Activated CD4-positive, alpha-beta T cell treated with anti-CD3 and anti-CD28 coated beads, Interleukin-2, Interleukin-4, amounts not matched to agents 100 ng/mL and 50 ng/mL, durations not matched to agents 16 hours and 8 hours (primary cell): ENCODE results near the gene HDHD3.

Experiments used
- DNase-seq: peaks from one replicate; pipeline ENCODE4 v3.0.0-alpha.2; 2020; ENCODE audit warnings: low spot score

HDHD3 gene

GRCh38 chr9:113363336-113363735 lies 13.4 kb downstream of the HDHD3 start:
- no peak for DNase-seq

- no peak for DNase-seq
Measured at GRCh38 chr9:113361304-113362018, 15.3 kb downstream of the HDHD3 start.

DNA sequence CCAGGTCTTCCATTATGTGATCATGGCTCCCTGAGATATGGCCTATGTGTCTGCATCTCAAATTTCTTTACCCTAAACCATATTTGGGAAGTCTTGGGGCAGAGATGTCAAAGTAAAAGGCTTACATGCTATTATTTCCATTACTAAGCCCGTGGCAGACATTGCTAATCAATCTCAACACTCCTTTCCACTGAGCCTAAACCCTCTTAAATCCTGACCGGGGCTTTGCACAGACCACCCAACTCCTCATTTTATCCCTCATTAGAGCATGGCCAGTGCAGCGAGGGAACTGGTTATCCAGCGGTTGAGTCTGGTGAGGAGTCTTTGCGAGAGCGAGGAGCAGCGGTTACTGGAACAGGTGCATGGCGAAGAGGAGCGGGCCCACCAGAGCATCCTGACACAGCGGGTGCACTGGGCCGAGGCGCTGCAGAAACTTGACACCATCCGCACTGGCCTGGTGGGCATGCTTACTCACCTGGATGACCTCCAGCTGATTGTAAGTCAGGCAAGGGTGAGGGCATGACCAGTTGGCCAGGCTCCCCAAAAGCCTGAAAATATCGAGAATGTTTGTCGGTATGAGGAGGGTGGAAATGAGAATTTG lies 16.4 kb downstream of the HDHD3 start:
- DNase-seq, result no peak

GRCh38 chr9:113359385-113359784 lies 17.4 kb downstream of the HDHD3 start:
- DNase-seq, result no peak

DNA sequence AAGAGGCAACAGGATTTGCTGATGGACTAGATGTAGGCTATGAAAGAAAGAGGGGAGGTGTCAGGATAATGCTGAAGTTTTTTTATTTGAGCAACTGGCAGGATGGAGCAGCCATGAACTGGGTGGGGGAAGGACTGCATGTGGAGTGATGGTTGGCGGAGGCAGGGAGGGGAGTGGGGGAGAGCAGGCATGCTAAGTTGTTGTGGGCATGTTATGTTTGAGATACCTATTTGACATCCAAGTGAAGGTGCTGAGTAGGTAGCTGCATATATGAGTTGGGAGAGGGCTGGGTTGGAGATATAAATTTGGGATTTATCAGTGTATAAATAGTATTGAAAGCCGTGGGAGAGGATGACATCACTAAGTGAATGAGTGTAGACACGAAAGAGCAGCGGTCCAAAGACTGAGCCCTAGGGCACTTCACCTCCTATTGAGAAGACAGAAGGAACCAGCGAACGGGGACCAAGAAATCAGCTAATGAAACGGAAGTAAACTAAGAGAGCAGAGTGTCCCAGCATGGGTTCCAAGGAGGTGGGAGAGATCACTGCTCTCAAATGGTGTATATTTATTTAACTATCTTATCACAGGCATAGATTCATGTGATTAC lies 20.0 kb downstream of the HDHD3 start:
- no peak for DNase-seq

DNA sequence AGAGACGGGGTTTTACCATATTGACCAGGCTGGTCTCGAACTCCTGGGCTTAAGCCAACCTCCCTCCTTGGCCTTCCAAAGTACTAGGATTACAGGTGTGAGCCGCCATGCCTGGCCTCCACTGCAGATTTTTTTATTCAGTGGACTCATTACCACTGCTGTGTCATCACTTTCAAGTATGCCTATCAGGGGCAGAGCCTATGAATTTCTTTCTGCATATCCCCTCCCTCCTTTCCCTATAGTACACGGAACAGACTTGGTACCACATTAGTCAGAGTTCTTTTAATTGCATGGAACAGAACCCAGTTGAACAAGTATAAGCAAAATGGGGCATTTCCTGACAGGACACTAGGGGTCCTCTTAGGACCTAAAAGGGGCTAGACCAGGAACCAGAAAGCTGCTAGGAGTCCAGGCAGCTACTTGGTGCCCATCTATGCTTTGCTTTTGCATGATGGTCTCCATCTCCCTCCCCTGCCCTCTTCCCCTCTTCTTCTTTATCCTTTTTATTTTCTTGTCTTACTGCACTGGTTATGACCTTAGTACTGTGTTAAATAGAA lies 21.7 kb downstream of the HDHD3 start:
- DNase-seq, result no peak

DNA sequence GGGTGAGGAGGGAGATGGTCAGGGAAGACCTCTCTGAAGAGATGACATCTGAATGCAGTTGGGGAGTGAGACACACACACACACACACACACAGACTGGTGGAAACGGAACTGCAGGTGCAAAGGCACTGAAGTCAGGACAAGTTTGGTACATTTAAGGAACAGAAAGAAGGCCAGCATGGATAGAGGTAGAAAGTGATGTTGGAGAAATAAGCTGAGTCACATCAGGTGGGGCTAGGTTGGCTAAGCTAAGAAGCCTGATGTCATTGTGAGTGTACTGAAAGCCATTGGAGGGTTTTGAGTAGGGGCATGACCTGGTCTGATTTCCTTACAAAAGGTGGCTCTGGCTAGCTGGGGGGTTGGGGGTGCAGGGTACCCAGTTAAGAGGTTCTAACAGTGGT lies 24.4 kb downstream of the HDHD3 start:
- no peak for DNase-seq

- no peak for DNase-seq
Measured at GRCh38 chr9:113352006-113352405, 24.8 kb downstream of the HDHD3 start.

- peak; percentile 70 for DNase-seq
Measured at GRCh38 chr9:113350937-113351336, 25.8 kb downstream of the HDHD3 start.

DNA sequence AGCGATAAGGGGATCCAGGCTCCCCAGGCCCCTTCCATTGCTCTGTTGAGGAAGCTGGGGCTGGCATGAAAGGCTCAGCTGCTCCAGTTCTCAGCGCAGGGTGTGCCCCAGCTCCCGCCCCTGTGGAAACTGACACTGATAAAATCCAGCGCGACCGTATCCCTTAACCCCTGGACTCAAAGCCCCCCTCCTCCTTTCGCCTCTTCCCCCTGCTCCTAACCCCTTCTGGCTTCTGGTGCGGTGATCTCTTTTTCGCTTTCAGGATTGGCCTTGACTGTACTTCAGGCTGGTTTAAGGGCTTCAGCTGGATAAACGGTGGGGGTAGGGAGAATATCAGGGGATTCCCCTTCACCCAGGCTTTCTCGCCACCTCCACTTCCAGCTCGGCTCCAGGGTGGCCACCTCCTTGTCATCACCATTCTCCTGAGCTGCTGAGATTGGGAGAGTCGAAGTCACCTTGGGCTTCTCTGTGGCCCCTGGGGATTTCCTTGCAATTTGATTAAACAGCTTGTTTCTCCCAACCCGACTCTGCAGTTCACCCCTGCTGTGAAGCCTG lies 26.6 kb downstream of the HDHD3 start:
- DNase-seq, result peak; percentile 32

DNA sequence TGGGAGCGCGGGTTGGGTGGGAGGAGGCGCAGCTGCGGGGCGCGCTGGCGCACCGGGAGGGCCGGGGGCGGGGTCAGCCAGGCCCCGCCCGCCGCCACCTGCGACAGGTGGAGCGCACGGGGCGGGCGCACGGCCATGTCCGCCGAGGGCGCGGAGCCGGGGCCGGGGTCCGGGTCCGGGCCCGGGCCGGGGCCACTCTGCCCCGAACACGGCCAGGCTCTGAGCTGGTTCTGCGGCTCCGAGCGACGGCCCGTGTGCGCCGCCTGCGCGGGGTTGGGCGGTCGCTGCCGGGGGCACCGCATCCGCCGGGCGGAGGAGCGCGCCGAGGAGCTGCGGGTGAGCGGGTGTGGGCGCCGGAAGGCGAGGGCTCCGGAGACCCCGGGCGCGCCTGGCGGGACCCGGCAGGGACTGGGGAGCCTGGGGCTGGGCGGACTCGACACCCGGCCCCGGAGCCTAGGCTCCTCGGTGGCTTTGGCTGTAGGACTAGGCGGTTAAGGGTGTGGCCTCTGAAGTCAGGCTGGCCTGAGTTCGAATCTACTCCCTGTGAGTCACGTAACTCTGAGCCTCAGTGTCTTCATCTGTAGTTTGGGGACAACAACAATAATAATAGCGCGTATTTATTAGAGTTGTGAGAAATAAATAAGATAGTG lies 27.2 kb downstream of the HDHD3 start, which contains the start of gene BSPRY:
Gene BSPRY, plus strand, starts transcription at position 97 of the 650 bp plus-strand sequence. Its CDS starts 39 bp downstream, at position 136.
- peak; percentile 46 for DNase-seq

- no peak for DNase-seq
Measured at GRCh38 chr9:113349066-113349444, 27.7 kb downstream of the HDHD3 start.

DNA sequence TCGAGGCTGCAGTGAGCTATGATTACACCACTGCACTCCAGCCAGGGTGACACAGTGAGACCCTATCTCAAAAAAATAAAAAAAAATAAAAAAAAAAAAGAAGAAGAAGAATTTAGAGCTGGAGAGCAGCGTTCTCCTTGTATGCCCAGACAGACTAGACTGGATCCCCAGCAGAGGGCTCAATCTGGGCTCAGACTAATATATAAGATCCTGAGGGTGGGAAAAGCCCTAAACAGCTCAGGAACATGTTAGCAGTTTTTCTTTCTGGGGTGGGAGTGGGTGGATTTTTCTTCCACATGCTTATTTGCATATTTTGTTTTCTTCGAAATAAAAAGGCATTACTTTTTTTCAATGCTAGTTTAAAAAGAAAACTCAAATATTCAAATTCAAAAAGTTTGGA lies 28.3 kb downstream of the HDHD3 start:
- DNase-seq, result no peak

- DNase-seq, result no peak
Measured at GRCh38 chr9:113345671-113346070, 31.1 kb downstream of the HDHD3 start.

- no peak for DNase-seq
Measured at GRCh38 chr9:113345190-113345589, 31.6 kb downstream of the HDHD3 start.

GRCh38 chr9:113343732-113344231 lies 33.0 kb downstream of the HDHD3 start:
- DNase-seq, result no peak

DNA sequence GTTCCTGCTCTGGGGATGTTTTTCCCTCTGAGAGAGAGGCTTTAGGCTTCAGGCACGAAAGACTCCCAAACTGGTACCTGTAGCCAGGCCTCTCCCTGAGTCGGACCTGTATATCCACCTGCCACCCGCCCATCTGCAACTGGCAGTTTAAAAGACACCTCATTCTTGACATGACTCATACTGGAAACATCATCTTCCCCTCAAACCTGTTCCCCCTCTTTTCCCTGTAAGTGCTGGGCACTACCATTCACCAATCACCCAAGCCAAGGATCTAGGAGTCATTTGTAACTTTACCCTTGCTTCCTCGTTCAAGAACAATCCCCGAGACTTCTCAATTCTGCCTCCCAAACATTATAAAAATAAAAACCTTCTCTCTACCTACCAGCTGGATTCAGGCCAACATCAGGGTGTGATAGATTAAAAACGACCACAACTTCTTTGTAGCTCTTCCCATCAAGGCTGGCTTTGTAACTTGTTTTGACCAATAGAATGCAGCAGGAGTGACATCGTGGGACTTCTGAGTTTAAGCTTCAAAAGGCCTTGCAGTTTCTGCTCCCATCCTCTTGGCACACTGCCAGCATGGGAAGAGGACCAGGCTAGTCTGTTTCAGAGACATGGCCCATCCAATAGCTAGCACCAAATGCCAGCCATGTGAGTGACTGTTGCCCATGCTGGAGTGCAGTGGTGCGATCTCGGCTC lies 34.9 kb downstream of the HDHD3 start:
- peak; percentile 31 for DNase-seq

DNA sequence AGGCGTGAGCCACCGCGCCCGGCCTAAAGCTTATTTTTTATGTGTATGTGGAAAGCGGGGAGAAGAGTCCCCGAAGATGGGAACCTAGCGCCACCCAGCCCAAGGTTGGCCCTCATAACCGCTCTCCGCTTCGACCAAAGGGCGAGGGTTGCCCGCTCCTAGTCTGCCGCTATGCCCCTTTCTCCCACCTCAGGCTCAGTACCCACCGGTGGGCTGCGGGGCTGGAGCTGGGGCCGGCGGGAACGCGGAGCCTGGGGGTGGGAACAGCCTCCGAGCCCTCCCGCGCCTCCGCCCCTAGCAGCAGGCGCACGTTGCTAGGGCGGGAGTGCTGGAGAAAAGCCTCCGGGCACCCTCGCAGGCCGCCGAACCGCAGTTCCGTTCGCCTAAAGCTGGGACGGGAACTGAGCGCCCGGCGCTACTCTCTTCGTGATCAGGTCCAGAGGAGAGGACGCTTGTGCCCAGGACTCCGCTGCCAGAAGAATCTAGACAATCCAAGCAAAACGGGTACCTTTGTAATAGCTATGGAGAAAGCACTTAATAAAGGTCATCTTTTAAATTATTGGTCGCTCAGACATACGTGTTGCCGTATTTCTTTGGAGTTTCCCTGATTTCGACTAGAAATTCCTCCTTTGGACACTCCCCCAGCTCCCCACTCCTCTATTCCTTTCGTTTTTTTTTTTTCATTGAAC lies 36.6 kb downstream of the HDHD3 start, which contains the start of gene WDR31:
Gene WDR31, minus strand, starts transcription at position 265 of the 689 bp plus-strand sequence. CDS start 8,253 bp downstream, outside the sequence.
- DNase-seq, result peak; percentile 86

DNA sequence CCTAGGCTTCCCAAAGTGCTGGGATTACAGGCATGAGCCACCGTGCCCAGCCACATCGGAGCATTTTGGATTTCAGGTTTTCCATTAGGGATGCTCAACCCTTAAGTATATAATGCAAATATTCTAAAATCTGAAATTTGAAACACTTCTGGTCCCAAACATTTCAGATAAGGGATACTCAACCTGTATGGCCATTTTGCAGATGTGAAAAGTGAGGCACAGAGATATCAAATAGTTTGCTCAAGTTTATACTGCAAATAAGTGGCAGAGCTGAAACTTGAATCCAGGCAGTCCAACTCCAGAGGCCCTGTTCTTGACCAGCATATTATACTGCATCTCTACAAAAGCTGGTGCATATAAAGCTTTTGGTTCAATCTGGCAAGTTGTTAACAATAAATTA lies 39.1 kb downstream of the HDHD3 start:
- no peak for DNase-seq

- DNase-seq, result no peak
Measured at GRCh38 chr9:113331780-113332179, 45.0 kb downstream of the HDHD3 start.
